Measurements from ENCODE around the gene CTSC. TPM values are rescaled to one million over a fixed set of nuclear protein-coding genes. Genes with fewer than 3 reads are reported as not detected.
A peak's percentile ranks its signal among the peaks of the same experiment; 100 is the strongest.

CTSC gene
- total RNA-seq, 1 donor from 2014 or later, result 84.7 TPM

DNA sequence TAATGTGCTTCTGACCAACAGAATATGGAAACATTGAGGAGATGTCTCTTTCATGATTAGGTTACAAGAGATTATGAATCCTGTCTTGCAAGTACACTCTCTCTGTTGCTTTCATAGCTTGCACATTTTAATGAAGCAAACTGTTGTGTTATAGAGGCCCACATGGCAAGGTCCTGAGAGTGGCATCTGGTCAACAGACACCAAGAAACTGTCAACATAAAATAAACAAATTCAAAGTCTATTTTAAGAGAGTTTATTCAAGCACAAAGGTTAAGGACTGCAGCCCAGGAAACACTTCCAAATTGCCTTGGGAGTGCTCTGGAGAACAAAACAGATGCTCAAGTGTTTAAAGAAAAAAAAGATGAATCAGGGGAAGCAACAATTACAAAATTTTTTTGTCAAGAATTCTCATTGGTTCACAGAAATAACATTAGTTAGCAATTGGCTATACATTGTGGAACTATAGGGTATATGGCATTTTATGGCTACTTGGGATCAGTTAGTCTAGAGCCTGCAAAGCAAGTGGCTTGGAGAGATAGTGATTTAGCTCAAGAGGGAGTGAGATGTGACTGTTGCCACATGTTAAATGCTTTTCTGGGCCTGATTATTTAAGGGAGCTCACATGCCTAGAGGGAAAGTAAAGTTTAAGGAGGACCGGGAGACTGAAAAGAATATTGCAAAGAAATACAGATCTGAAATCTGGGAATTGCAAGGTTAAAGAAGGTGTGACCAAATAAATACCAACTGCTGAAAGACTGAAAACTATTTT lies 54.6 kb downstream of the CTSC start:
- no peaks in the 10 kb centered on the region for H3K36me3 ChIP-seq
- TF ChIP-seq, protein P1, sequence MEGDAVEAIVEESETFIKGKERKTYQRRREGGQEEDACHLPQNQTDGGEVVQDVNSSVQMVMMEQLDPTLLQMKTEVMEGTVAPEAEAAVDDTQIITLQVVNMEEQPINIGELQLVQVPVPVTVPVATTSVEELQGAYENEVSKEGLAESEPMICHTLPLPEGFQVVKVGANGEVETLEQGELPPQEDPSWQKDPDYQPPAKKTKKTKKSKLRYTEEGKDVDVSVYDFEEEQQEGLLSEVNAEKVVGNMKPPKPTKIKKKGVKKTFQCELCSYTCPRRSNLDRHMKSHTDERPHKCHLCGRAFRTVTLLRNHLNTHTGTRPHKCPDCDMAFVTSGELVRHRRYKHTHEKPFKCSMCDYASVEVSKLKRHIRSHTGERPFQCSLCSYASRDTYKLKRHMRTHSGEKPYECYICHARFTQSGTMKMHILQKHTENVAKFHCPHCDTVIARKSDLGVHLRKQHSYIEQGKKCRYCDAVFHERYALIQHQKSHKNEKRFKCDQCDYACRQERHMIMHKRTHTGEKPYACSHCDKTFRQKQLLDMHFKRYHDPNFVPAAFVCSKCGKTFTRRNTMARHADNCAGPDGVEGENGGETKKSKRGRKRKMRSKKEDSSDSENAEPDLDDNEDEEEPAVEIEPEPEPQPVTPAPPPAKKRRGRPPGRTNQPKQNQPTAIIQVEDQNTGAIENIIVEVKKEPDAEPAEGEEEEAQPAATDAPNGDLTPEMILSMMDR (IDR thresholded peaks at IDR 0.05), result no peak
- TF ChIP-seq POLR2AphosphoS5 (IDR thresholded peaks at IDR 0.05; ENCODE audit: insufficient read depth in 1 of 2, low read depth in 1 of 2), result no peak
- no peak for TF ChIP-seq POLR2A (IDR thresholded peaks at IDR 0.05)
- no peak for DNase-seq (ENCODE audit: extremely low spot score in 2 of 2)
- no peaks in the 10 kb centered on the region for H3K9me3 ChIP-seq
- H3K4me3 ChIP-seq, result no peak overlapping the region
- no peak overlapping the region for H3K27ac ChIP-seq
- intact Hi-C loops (cut with DNase I), result no loop called here
- peaks cover 56% of the 10 kb centered on the region for H3K4me1 ChIP-seq
- no peaks in the 10 kb centered on the region for H3K27me3 ChIP-seq

DNA sequence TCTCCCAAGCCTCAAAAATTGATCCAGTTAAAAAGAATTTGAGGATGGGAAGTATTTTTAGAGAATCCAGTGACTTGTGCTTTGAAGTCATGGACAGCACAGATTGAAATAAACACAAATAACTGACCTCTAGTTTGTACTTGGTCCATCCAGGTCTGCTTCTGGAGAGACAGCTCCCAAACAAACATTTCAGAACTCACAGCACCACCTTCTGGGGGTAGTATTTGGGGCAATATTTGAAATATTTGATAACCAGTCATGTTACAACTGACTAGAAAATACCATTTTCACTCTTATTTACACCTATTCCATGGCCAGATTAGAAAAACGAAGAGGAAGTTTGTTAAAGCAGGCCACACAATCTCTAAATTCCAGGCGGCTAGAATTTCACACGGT lies 56.2 kb downstream of the CTSC start:
- DNase-seq (ENCODE audit: extremely low spot score in 2 of 2), result no peak
- Histone ChIP-seq H3K4me1 (peaks cover 54% of the 10 kb centered on the region), H3K27me3 (no peaks in the 10 kb centered on the region), H3K36me3 (no peaks in the 10 kb centered on the region), H3K9me3 (no peaks in the 10 kb centered on the region), H3K4me3 (no peak overlapping the region), H3K27ac (no peak overlapping the region)
- intact Hi-C loops (cut with DNase I), result no loop called here
- TF ChIP-seq, protein P1 (IDR thresholded peaks at IDR 0.05), result peak in 1 of 3 experiments; percentile 30
- no peak for TF ChIP-seq POLR2A (IDR thresholded peaks at IDR 0.05)
- TF ChIP-seq POLR2AphosphoS5 (IDR thresholded peaks at IDR 0.05; ENCODE audit: insufficient read depth in 1 of 2, low read depth in 1 of 2), result no peak

DNA sequence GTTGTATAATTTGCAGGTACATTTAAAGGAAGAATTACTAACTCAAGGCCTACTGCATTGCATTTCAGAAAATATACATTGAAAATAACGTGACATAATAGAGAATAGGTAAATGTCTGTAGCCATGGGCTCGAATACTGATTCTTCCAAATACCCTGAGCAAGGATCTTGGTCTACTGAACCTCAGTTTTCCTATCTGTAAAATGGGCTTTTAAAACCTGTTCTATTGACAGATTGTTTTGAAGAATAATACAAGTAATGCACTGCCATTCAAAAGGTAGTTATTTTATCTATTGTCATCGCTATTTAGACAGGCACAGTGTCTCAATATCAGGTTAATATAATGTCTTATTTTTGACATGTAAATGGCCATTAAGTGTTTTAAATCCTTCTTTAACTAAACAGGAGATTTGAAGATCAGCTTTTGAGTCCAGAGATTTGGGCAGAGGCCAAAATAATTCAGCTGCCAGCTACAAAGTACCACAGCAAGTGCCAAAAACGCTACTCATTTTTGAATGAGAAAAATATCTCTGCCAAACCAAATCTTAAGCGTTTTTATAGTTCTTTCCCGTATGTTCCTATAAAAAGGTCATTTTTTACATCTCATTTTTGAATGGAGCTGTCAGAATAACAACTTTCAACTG lies 56.7 kb downstream of the CTSC start:
- peaks cover 49% of the 10 kb centered on the region for H3K4me1 ChIP-seq
- intact Hi-C loops (cut with DNase I), result no loop called here
- TF ChIP-seq, protein P1 (IDR thresholded peaks at IDR 0.05), result no peak
- no peak for TF ChIP-seq POLR2A (IDR thresholded peaks at IDR 0.05)
- TF ChIP-seq POLR2AphosphoS5 (IDR thresholded peaks at IDR 0.05; ENCODE audit: insufficient read depth in 1 of 2, low read depth in 1 of 2), result no peak

GRCh38 chr11:88277349-88277915 lies 60.1 kb downstream of the CTSC start:
- H3K4me1 ChIP-seq, result peaks cover 17% of the 10 kb centered on the region
- H3K27me3 ChIP-seq, result no peaks in the 10 kb centered on the region
- H3K36me3 ChIP-seq, result no peaks in the 10 kb centered on the region
- no peaks in the 10 kb centered on the region for H3K9me3 ChIP-seq
- intact Hi-C loops (cut with DNase I), result no loop called here
- no peak for DNase-seq (ENCODE audit: extremely low spot score in 2 of 2)
- TF ChIP-seq, protein P1 (IDR thresholded peaks at IDR 0.05), result no peak
- TF ChIP-seq POLR2AphosphoS5 (IDR thresholded peaks at IDR 0.05; ENCODE audit: insufficient read depth in 1 of 2, low read depth in 1 of 2) (no peak), POLR2A (IDR thresholded peaks at IDR 0.05) (no peak)
- no peak overlapping the region for H3K27ac ChIP-seq
- H3K4me3 ChIP-seq, result no peak overlapping the region

More for the DNA sequence above, 56.7 kb downstream of the CTSC start:
- Histone ChIP-seq H3K36me3 (no peaks in the 10 kb centered on the region), H3K27ac (no peak overlapping the region), H3K27me3 (no peaks in the 10 kb centered on the region), H3K4me3 (no peak overlapping the region), H3K9me3 (no peaks in the 10 kb centered on the region)
- no peak for DNase-seq (ENCODE audit: extremely low spot score in 2 of 2)
